NOMO-1 treated with dmso at 0.1 percent for 144 hours (cell line): Measurements from ENCODE around the gene SORD.

Experiments used
- DNase-seq: peaks from one replicate; lab custom pipeline; 2025; ENCODE audit not compliant: unreplicated experiment; lab: John Stamatoyannopoulos, UW

Gene SORD

GRCh38 chr15:45114751-45115085 is 91.7 kb downstream of the SORD start:
- DNase-seq, result no peak

- no peak for DNase-seq
These were observed 92.4 kb downstream of the SORD start for GRCh38 chr15:45115312-45115820.

- no peak for DNase-seq
These were observed 93.0 kb downstream of the SORD start for GRCh38 chr15:45116006-45116481.

- no peak for DNase-seq
These were observed 93.7 kb downstream of the SORD start for GRCh38 chr15:45116482-45117307.

- DNase-seq, result no peak
These were observed 94.5 kb downstream of the SORD start for GRCh38 chr15:45117308-45118130.

- peak; percentile 77 for DNase-seq
These were observed 95.2 kb downstream of the SORD start for GRCh38 chr15:45118131-45118588.

GRCh38 chr15:45118996-45119395 is 96.0 kb downstream of the SORD start:
- no peak for DNase-seq

GRCh38 chr15:45120081-45120972 is 97.3 kb downstream of the SORD start:
- DNase-seq, result no peak

GRCh38 chr15:45121020-45121419 is 98.0 kb downstream of the SORD start:
- no peak for DNase-seq

- no peak for DNase-seq
These were observed 98.9 kb downstream of the SORD start for GRCh38 chr15:45121706-45122417.

GRCh38 chr15:45122719-45123118 is 99.7 kb downstream of the SORD start:
- DNase-seq, result no peak

GRCh38 chr15:45123397-45123796 is 100.4 kb downstream of the SORD start:
- no peak for DNase-seq

GRCh38 chr15:45126535-45127158 is 103.7 kb downstream of the SORD start:
- DNase-seq, result no peak
